ENCODE data around the gene ARID4A. TPM values are rescaled to one million over a fixed set of nuclear protein-coding genes. Genes with fewer than 3 reads are reported as not detected.
"Not testable (repeated sequence)": the region's sequence is repeated elsewhere in the genome, so short reads cannot be mapped to it uniquely, and the experiment has no call there.

Gene ARID4A
- total and polyA plus RNA-seq, 2 of the 13 experiments (the other 11 are each of a cell fraction or from before 2014, with no cell fraction given): 7.2 to 9.7 TPM

DNA sequence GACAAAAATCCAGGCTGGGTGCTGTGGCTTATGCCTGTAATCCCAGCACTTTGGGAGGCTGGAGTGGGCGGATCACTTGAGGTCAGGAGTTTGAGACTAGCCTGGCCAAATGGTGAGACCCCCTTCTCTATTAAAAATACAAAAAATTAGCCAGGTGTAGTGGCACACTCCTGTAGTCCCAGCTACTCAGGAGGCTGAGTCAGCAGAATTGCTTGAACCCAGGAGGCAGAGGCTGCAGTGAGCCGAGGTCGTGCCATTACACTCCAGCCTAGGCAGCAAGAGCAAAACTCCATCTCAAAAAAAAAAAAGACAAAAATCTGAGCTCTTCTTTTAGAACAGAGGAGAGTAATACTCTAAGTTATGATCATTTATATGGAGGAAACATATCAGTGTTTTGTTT is 45.2 kb downstream of the ARID4A start:
- H3K79me2 ChIP-seq (ENCODE audit: insufficient read depth, low read length); CTCF ChIA-PET (ENCODE audit: low intra/inter-chr PET ratio, low total read pairs); BruUV-seq (replicated peaks); H2AFZ ChIP-seq (ENCODE audit: low read length); H3K4me3 ChIP-seq (replicated peaks in 1 of 3; ENCODE audit: insufficient read depth in 1 of 3, low read depth in 2 of 3, low read length in 3 of 3); ATAC-seq; FAIRE-seq; H3K27ac ChIP-seq (ENCODE audit: extremely low read length, insufficient read depth, low read length); H3K4me1 ChIP-seq (ENCODE audit: insufficient read depth, low read length); intact Hi-C loops (cut with micrococcal nuclease; ENCODE audit: unreplicated experiment); H3K27me3 ChIP-seq (ENCODE audit: control insufficient read depth in 1 of 2, insufficient read depth in 2 of 2, low read length in 2 of 2); DNase-seq (ENCODE audit: low spot score); H3K9me3 ChIP-seq (ENCODE audit: low read length); in situ Hi-C loops (cut with HindIII; ENCODE audit: extremely low pct_ligation_motif_present, low pct_unique_long_range_greater_than_20kb); H3K4me2 ChIP-seq (ENCODE audit: low read depth, low read length); POLR2A ChIA-PET; H4K20me1 ChIP-seq (ENCODE audit: insufficient read depth, low read length); H3K9ac ChIP-seq (ENCODE audit: insufficient read depth, low read depth, low read length): not testable (repeated sequence)
- H3K36me3 ChIP-seq (replicated peaks in 1 of 2; ENCODE audit: control insufficient read depth in 1 of 2, insufficient read depth in 2 of 2, low read length in 2 of 2): peaks cover 4 to 39% of the 10 kb centered on the region in 2 experiments
- TF ChIP-seq MAFF (IDR thresholded peaks at IDR 0.05; ENCODE audit: low read depth, low read length) (peak; percentile 78), MAFK (conservative IDR thresholded peaks at IDR 0.05 in 1 of 2, IDR thresholded peaks at IDR 0.05 in 1 of 2; ENCODE audit: low read length in 2 of 2) (peak; percentile 76 to 89)
- WGBS (ENCODE audit: low lambda C conversion rate): 96% methylated on average over 3 of the region's 3 CpGs

- Histone ChIP-seq H3K79me2 (ENCODE audit: insufficient read depth, low read length) (no peaks in the 10 kb centered on the region), H3K9ac (ENCODE audit: insufficient read depth, low read depth, low read length) (no peak overlapping the region), H3K36me3 (replicated peaks in 1 of 2; ENCODE audit: control insufficient read depth in 1 of 2, insufficient read depth in 2 of 2, low read length in 2 of 2) (peaks cover 4 to 52% of the 10 kb centered on the region in 2 experiments), H3K27ac (ENCODE audit: extremely low read length, insufficient read depth, low read length) (no peak overlapping the region), H3K9me3 (ENCODE audit: low read length) (no peaks in the 10 kb centered on the region), H3K4me3 (replicated peaks in 1 of 3; ENCODE audit: insufficient read depth in 1 of 3, low read depth in 2 of 3, low read length in 3 of 3) (no peak overlapping the region), H2AFZ (ENCODE audit: low read length) (no peak overlapping the region), H3K4me2 (ENCODE audit: low read depth, low read length) (no peak overlapping the region), H3K27me3 (ENCODE audit: control insufficient read depth in 1 of 2, insufficient read depth in 2 of 2, low read length in 2 of 2) (no peaks in the 10 kb centered on the region; a peak in 1 of 5 replicates), H3K4me1 (ENCODE audit: insufficient read depth, low read length) (no peaks in the 10 kb centered on the region), H4K20me1 (ENCODE audit: insufficient read depth, low read length) (no peaks in the 10 kb centered on the region)
- 95% methylated on average over 4 of the region's 4 CpGs for WGBS (ENCODE audit: low lambda C conversion rate)
- no peak for FAIRE-seq
- intact Hi-C loops (cut with micrococcal nuclease; ENCODE audit: unreplicated experiment): no loop called here
- no TSS peak for BruUV-seq (replicated peaks)
- no peak for DNase-seq (ENCODE audit: low spot score)
- no peak for ATAC-seq
- in situ Hi-C loops (cut with HindIII; ENCODE audit: extremely low pct_ligation_motif_present, low pct_unique_long_range_greater_than_20kb): loop anchor here (25.0 kb wide), 1 partner anchor 241 kb away; no protein-coding TSS in a partner anchor
- CTCF ChIA-PET (ENCODE audit: low intra/inter-chr PET ratio, low total read pairs): no interaction called here
- POLR2A ChIA-PET: no interaction called here
- TF ChIP-seq ZNF343 (CRISPR knock-in tag; IDR thresholded peaks at IDR 0.05) (no peak), NR1H2 (CRISPR knock-in tag; IDR thresholded peaks at IDR 0.05; ENCODE audit: borderline replicate concordance, low read depth) (no peak), ZBED4 (CRISPR knock-in tag; IDR thresholded peaks at IDR 0.05; ENCODE audit: borderline replicate concordance) (no peak), SETDB1 (CRISPR knock-in tag; IDR thresholded peaks at IDR 0.05; ENCODE audit: borderline replicate concordance) (no peak), GFI1 (CRISPR knock-in tag; IDR thresholded peaks at IDR 0.05; ENCODE audit: borderline replicate concordance) (no peak), ELF3 (CRISPR knock-in tag; IDR thresholded peaks at IDR 0.05) (no peak), THAP7 (CRISPR knock-in tag; IDR thresholded peaks at IDR 0.05) (no peak), ZNF34 (CRISPR knock-in tag; IDR thresholded peaks at IDR 0.05; ENCODE audit: borderline replicate concordance) (no peak), ZNF552 (CRISPR knock-in tag; IDR thresholded peaks at IDR 0.05; ENCODE audit: borderline replicate concordance) (no peak), ZNF879 (CRISPR knock-in tag; IDR thresholded peaks at IDR 0.05) (no peak)
Measured at GRCh38 chr14:58353516-58354299, 55.4 kb downstream of the ARID4A start.

All from HepG2 (cell line).